Natural killer cell treated with Interleukin-12 subunit alpha and Interleukin-12 subunit beta and Interleukin-15 and Interleukin-18, amount 100 ng/mL, for 72 hours (primary cell): ENCODE results near the gene CYP2F1. TPM values are rescaled to one million over a fixed set of nuclear protein-coding genes. Genes with fewer than 3 reads are reported as not detected.
A peak's percentile ranks its signal among the peaks of the same experiment; 100 is the strongest.
"Not testable (repeated sequence)": the region's sequence is repeated elsewhere in the genome, so short reads cannot be mapped to it uniquely, and the experiment has no call there.

Experiments
- ATAC-seq, 2 donors: fragments of 150-1000 bp; cut with Tn5 transposase in 1 of 2; sonication (Bioruptor Pico), chemical (Tn5 transposase) in 1 of 2; 2 replicates each; pipeline ENCODE4 v1.10.0; 2021
- DNase-seq: peaks from one replicate; pipeline ENCODE4 v3.0.0; 2022; ENCODE audit warnings: low spot score
- H3K27ac Mint-ChIP-seq, 2 donors: 1 replicate in 1 of 2; 2 replicates in 1 of 2; pipeline ENCODE4 v1.8.0; 2022; ENCODE audit warnings: mixed read lengths in 2 of 2, mild to moderate bottlenecking in 1 of 2, moderate library complexity in 1 of 2
- H3K27me3 Mint-ChIP-seq, 2 donors: 1 replicate in 1 of 2; 2 replicates in 1 of 2; pipeline ENCODE4 v1.8.0; 2022; ENCODE audit warnings: mixed read lengths in 2 of 2
- H3K36me3 Mint-ChIP-seq: one replicate; pipeline ENCODE4 v1.8.0; 2022; ENCODE audit warnings: mixed read lengths
- H3K4me1 Mint-ChIP-seq, 2 donors: 1 replicate in 1 of 2; 2 replicates in 1 of 2; pipeline ENCODE4 v1.8.0; 2022; ENCODE audit warnings: low read depth in 2 of 2, mixed read lengths in 2 of 2, mild to moderate bottlenecking in 1 of 2
- H3K4me3 Mint-ChIP-seq: one replicate; pipeline ENCODE4 v1.8.0; 2022; ENCODE audit warnings: mixed read lengths
- H3K9me3 Mint-ChIP-seq: 2 replicates; pipeline ENCODE4 v1.8.0; 2022; ENCODE audit warnings: mixed read lengths
- total RNA-seq, 2 donors: library from RNA; stranded (reverse); gene quantifications; one replicate each; pipeline ENCODE4 v1.2.3, GENCODE V29; 2022

Gene CYP2F1, protein sequence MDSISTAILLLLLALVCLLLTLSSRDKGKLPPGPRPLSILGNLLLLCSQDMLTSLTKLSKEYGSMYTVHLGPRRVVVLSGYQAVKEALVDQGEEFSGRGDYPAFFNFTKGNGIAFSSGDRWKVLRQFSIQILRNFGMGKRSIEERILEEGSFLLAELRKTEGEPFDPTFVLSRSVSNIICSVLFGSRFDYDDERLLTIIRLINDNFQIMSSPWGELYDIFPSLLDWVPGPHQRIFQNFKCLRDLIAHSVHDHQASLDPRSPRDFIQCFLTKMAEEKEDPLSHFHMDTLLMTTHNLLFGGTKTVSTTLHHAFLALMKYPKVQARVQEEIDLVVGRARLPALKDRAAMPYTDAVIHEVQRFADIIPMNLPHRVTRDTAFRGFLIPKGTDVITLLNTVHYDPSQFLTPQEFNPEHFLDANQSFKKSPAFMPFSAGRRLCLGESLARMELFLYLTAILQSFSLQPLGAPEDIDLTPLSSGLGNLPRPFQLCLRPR
- total RNA-seq, result not detected

- ATAC-seq (no peak), DNase-seq (no peak)
- Mint-ChIP-seq H3K4me1 (peaks cover 2 to 18% of the 10 kb centered on the region in 2 donors), H3K9me3 (no peaks in the 10 kb centered on the region), H3K27me3 (peaks cover 0 to 5% of the 10 kb centered on the region in 2 donors), H3K27ac (no peak within 1 kb of the TSS), H3K36me3 (no peaks in the 10 kb centered on the region), H3K4me3 (no peak within 1 kb of the TSS)
These were observed at the start of gene CYP2F1 for GRCh38 chr19:41114132-41114531. Gene CYP2F1 (plus strand): TSS chr19:41114432. CDS start chr19:41116189, 1,757 bp downstream.

GRCh38 chr19:41064974-41065569, 49.2 kb upstream of the CYP2F1 start:
- ATAC-seq (no peak), DNase-seq (no peak)
- H3K27me3 Mint-ChIP-seq, result peaks cover 13 to 24% of the 10 kb centered on the region in 2 donors
- no peak overlapping the region for H3K27ac Mint-ChIP-seq
- H3K4me3 Mint-ChIP-seq, result no peak overlapping the region
- no peaks in the 10 kb centered on the region for H3K9me3 Mint-ChIP-seq
- H3K4me1 Mint-ChIP-seq, result peaks cover 0 to 3% of the 10 kb centered on the region in 2 donors
- H3K36me3 Mint-ChIP-seq, result no peaks in the 10 kb centered on the region

DNA sequence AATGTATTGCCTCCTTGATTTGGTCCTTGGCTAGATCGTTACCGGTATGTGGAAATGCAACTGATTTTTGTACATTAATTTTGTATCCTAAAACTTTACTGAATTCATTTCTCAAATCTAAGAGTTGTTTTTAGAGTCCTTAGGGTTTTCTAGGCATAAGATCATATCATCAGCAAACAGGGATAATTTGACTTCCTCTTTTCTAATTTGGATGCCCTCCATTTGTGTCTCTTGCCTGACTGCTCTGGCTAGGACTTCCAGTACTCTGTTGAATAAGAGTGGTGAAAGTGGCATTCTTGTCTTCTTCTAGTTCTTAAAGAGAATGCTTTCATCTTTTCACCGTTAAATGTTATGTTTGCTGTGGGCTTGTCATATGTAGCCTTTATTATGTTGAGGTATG, 37.9 kb upstream of the CYP2F1 start:
- peaks cover 35 to 40% of the 10 kb centered on the region in 2 donors for H3K27me3 Mint-ChIP-seq
- no peak overlapping the region for H3K27ac Mint-ChIP-seq
- H3K4me1 Mint-ChIP-seq, result no peaks in the 10 kb centered on the region
- H3K9me3 Mint-ChIP-seq, result peaks cover 8% of the 10 kb centered on the region
- ATAC-seq (no peak), DNase-seq (no peak)
- no peak overlapping the region for H3K4me3 Mint-ChIP-seq
- H3K36me3 Mint-ChIP-seq, result peaks cover 12% of the 10 kb centered on the region

DNA sequence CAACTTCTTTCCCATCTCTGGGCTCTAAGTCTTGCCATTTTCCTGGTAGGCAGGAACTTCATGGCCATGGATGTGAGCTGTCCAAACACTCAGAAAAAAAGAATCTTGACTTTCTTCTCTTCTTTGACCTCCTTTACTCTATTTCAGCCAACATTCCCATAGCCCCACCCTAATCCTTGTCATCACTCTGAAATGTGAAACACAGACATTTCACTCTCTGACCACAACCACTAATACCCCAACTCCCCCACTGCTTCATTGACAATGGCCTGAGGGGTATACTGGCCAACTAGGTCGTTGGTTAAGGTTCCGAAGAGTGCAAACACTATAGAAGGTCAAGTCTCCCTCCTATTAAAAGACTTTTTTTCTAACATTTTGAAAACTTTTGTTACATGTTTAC, 30.7 kb upstream of the CYP2F1 start:
- peaks cover 8% of the 10 kb centered on the region for H3K9me3 Mint-ChIP-seq
- ATAC-seq (no peak), DNase-seq (no peak)
- peaks cover 37 to 42% of the 10 kb centered on the region in 2 donors for H3K27me3 Mint-ChIP-seq
- H3K4me1 Mint-ChIP-seq, result no peaks in the 10 kb centered on the region
- peaks cover 12% of the 10 kb centered on the region for H3K36me3 Mint-ChIP-seq
- no peak overlapping the region for H3K27ac Mint-ChIP-seq
- H3K4me3 Mint-ChIP-seq, result no peak overlapping the region

- Mint-ChIP-seq H3K4me3 (no peak overlapping the region), H3K4me1 (peaks cover 9 to 10% of the 10 kb centered on the region in 2 donors), H3K27me3 (peaks cover 44 to 52% of the 10 kb centered on the region in 2 donors), H3K9me3 (peaks cover 2% of the 10 kb centered on the region), H3K36me3 (peaks cover 3% of the 10 kb centered on the region), H3K27ac (no peak overlapping the region)
- DNase-seq (no peak), ATAC-seq (no peak)
These were observed 28.4 kb upstream of the CYP2F1 start for GRCh38 chr19:41085748-41086415.

DNA sequence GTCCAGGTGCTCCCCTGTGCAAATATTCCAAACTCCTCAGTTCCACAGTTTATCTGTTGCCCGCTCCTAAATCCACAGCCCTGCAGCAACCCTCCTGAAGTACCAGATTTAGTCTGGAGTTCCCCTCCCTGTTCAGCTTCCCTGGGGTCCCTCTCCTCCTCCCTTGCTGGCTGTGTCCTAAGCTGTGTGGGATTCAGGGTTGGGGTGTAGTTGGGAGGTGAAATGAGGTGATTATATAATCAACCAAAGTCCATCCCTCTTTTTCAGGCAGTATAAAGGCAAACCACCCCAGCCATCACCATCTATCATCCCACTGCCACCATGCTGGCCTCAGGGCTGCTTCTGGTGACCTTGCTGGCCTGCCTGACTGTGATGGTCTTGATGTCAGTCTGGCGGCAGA, 26.1 kb upstream of the CYP2F1 start, which contains the start of gene CYP2A13:
CYP2A13 (plus strand) TSS at position 301 of the 400 bp plus-strand sequence; CDS start at position 322, 21 bp downstream.
- H3K27me3 Mint-ChIP-seq, result peaks cover 57 to 62% of the 10 kb centered on the region in 2 donors
- no peaks in the 10 kb centered on the region for H3K36me3 Mint-ChIP-seq
- no peaks in the 10 kb centered on the region for H3K9me3 Mint-ChIP-seq
- H3K27ac Mint-ChIP-seq, result no peak within 1 kb of the TSS
- H3K4me1 Mint-ChIP-seq, result peaks cover 9 to 11% of the 10 kb centered on the region in 2 donors
- ATAC-seq (no peak), DNase-seq (no peak)
- no peak within 1 kb of the TSS for H3K4me3 Mint-ChIP-seq

GRCh38 chr19:41089959-41090358, 24.3 kb upstream of the CYP2F1 start:
- H3K9me3 Mint-ChIP-seq, result no peaks in the 10 kb centered on the region
- no peak for ATAC-seq
- peaks cover 9 to 11% of the 10 kb centered on the region in 2 donors for H3K4me1 Mint-ChIP-seq
- peaks cover 58 to 65% of the 10 kb centered on the region in 2 donors for H3K27me3 Mint-ChIP-seq
- no peak overlapping the region for H3K27ac Mint-ChIP-seq
- DNase-seq, result no peak
- no peaks in the 10 kb centered on the region for H3K36me3 Mint-ChIP-seq
- H3K4me3 Mint-ChIP-seq, result no peak overlapping the region

DNA sequence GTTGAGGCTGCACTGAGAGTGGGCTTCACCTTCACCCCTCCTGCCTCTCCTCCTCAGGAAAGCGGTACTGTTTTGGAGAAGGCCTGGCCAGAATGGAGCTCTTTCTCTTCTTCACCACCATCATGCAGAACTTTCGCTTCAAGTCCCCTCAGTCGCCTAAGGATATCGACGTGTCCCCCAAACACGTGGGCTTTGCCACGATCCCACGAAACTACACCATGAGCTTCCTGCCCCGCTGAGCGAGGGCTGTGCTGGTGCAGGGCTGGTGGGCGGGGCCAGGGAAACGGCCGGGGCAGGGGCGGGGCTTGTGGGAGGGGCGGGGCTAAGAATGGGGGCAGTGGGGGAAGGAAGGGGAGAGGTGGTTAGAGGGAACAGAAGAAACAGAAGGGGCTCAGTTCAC, 18.5 kb upstream of the CYP2F1 start:
- DNase-seq (no peak), ATAC-seq (peak; percentile 65 to 78)
- H3K27ac Mint-ChIP-seq, result no peak overlapping the region
- H3K4me1 Mint-ChIP-seq, result peaks cover 2 to 5% of the 10 kb centered on the region in 2 donors
- H3K9me3 Mint-ChIP-seq, result no peaks in the 10 kb centered on the region
- H3K36me3 Mint-ChIP-seq, result no peaks in the 10 kb centered on the region
- peaks cover 33 to 41% of the 10 kb centered on the region in 2 donors for H3K27me3 Mint-ChIP-seq
- H3K4me3 Mint-ChIP-seq, result no peak overlapping the region

DNA sequence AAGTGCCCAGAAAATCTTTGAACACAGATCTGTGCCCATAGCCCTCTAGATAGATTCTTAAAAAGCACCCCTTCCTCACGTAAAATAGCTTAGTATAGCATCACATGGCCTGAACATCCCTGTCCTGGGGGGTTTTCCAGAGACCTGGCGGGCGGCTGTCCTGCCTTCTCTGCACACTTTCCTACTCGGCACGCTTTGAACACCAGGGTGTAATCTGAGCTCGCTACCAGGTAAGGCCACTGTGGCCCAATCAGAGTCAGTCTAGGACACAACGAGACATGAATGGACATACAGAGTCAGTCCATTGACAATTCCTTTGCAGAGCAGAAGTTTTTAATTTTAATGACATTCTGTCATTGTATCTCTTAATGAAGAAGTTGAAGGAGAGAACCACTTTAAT, 17.9 kb upstream of the CYP2F1 start:
- Mint-ChIP-seq H3K36me3 (peaks cover 4% of the 10 kb centered on the region), H3K27me3 (peaks cover 27 to 34% of the 10 kb centered on the region in 2 donors), H3K27ac (no peak overlapping the region), H3K9me3 (peaks cover 4% of the 10 kb centered on the region), H3K4me3 (no peak overlapping the region), H3K4me1 (peaks cover 0 to 2% of the 10 kb centered on the region in 2 donors)
- DNase-seq (no peak), ATAC-seq (no peak)

DNA sequence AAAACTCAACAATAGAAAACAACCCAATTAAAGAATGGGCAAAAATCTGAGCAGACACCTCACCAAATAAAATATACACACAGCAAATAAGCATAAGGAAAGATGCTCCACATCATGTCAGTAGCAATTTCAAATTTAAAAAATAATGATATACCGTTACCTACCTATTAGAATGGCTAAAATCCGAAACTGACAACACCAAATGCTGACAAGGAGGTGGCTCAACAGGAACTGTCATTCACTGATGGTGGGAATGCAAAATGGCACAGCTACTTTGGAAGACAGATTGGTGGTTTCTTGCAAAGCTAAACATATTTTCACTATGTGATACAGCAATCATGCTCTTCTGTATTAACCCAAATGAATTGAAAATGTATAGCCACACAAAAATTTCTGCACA, 16.9 kb upstream of the CYP2F1 start:
- Mint-ChIP-seq H3K27me3 (peaks cover 25 to 26% of the 10 kb centered on the region in 2 donors), H3K4me1 (peaks cover 0 to 5% of the 10 kb centered on the region in 2 donors), H3K36me3 (peaks cover 14% of the 10 kb centered on the region), H3K4me3 (no peak overlapping the region), H3K9me3 (peaks cover 10% of the 10 kb centered on the region), H3K27ac (no peak overlapping the region)
- DNase-seq (no peak), ATAC-seq (no peak)

DNA sequence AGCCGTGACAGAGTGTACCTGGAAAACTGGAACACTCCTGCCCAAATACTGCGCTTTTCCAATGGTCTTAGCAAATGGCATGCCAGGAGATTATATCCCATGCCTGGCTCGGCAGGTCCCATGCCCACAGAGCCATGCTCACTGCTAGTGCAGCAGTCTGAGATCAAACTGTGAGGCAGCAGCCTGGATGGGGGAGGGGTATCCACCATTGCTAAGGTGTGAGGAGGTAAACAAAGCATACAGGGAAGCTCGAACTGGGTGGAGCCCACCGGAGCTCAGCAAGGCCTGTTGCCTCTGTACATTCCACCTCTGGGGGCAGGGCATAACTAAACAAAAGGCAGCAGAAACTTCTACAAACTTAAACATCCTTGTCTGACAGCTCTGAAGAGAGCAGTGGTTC, 15.5 kb upstream of the CYP2F1 start:
- Mint-ChIP-seq H3K4me1 (peaks cover 0 to 5% of the 10 kb centered on the region in 2 donors), H3K27ac (no peak overlapping the region), H3K27me3 (peaks cover 14 to 26% of the 10 kb centered on the region in 2 donors), H3K9me3 (peaks cover 13% of the 10 kb centered on the region), H3K36me3 (peaks cover 17% of the 10 kb centered on the region), H3K4me3 (no peak overlapping the region)
- DNase-seq, result no peak
- no peak for ATAC-seq

DNA sequence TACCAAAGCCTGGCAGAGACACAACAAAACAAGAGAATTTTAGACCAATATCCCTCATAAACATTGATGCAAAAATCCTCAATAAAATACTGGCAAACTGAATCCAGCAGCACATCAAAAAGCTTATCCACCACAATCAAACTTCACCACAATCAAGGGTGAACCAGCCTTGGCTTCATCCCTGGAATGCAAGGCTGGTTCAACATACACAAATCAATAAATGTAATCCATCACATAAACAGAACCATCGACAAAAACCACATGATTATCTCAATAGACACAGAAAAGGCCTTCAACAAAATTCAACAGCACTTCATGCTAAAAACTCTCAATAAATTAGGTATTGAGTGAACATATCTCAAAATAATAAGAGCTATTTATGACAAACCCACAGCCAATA, 12.0 kb upstream of the CYP2F1 start:
- DNase-seq, H3K4me3 Mint-ChIP-seq, H3K4me1 Mint-ChIP-seq, ATAC-seq, H3K27ac Mint-ChIP-seq: not testable (repeated sequence)
- Mint-ChIP-seq H3K27me3 (peaks cover 0 to 16% of the 10 kb centered on the region in 2 donors), H3K9me3 (peaks cover 13% of the 10 kb centered on the region), H3K36me3 (peaks cover 23% of the 10 kb centered on the region)

- peaks cover 0 to 3% of the 10 kb centered on the region in 2 donors for H3K4me1 Mint-ChIP-seq
- no peak for ATAC-seq
These were observed 8.1 kb upstream of the CYP2F1 start for GRCh38 chr19:41106177-41106576.

More at GRCh38 chr19:41106177-41106576, 8.1 kb upstream of the CYP2F1 start:
- Mint-ChIP-seq H3K36me3 (peaks cover 20% of the 10 kb centered on the region), H3K27ac (no peak overlapping the region), H3K4me3 (no peak overlapping the region), H3K9me3 (peaks cover 11% of the 10 kb centered on the region), H3K27me3 (peaks cover 0 to 8% of the 10 kb centered on the region in 2 donors)
- no peak for DNase-seq
